ENCODE data around the gene KRT23. TPM values are rescaled to one million over a fixed set of nuclear protein-coding genes. Genes with fewer than 3 reads are reported as not detected.

KRT23 gene
- total and polyA plus RNA-seq, 2 of the 4 experiments (the other 2 are of a cell fraction), result 0.36 to 0.39 TPM

- Histone ChIP-seq H4K5ac (ENCODE audit: low read depth, low read length) (no peak overlapping the region), H2BK5ac (ENCODE audit: low read depth, low read length, poor library complexity, severe bottlenecking) (no peak overlapping the region), H2BK120ac (ENCODE audit: low read depth, low read length) (no peak overlapping the region), H3K56ac (ENCODE audit: extremely low read depth, insufficient read depth, low read length) (no peak overlapping the region), H2AFZ (replicated peaks; ENCODE audit: low read length, poor library complexity) (peak overlapping the region; percentile 44), H3K9me1 (ENCODE audit: insufficient read depth, low read length) (no peaks in the 10 kb centered on the region), H2AK9ac (replicated peaks; ENCODE audit: low read depth, low read length, poor library complexity) (no peak overlapping the region), H3K4me1 (ENCODE audit: control insufficient read depth, insufficient read depth, low read length) (peaks cover 2% of the 10 kb centered on the region; the same call in 1 of the 2 replicates), H3K36me3 (ENCODE audit: control insufficient read depth, insufficient read depth, low read length) (no peaks in the 10 kb centered on the region), H4K8ac (ENCODE audit: low read depth in 2 of 2, low read length in 2 of 2) (no peak overlapping the region), H2BK20ac (ENCODE audit: low read depth, low read length) (no peak overlapping the region), H3K27ac (ENCODE audit: insufficient read depth, low read length) (no peak overlapping the region), H3K18ac (ENCODE audit: low read depth, low read length) (no peak overlapping the region), H3K4ac (ENCODE audit: low read depth, low read length) (no peak overlapping the region), H2BK15ac (ENCODE audit: low read depth, low read length) (peak overlapping the region; percentile 39; the same call in 1 of the 3 replicates), H3K79me1 (ENCODE audit: low read depth in 1 of 2, low read length in 2 of 2) (no peaks in the 10 kb centered on the region), H3K9me3 (ENCODE audit: control insufficient read depth, insufficient read depth, low read length) (no peaks in the 10 kb centered on the region), H3K14ac (replicated peaks; ENCODE audit: low read depth, low read length) (no peak overlapping the region), H3K4me3 (ENCODE audit: insufficient read depth, low read depth, low read length) (no peak overlapping the region), H4K20me1 (ENCODE audit: insufficient read depth, low read length) (no peaks in the 10 kb centered on the region), H3K4me2 (ENCODE audit: low read depth, low read length) (no peak overlapping the region), H3K23ac (ENCODE audit: low read depth, low read length) (no peak overlapping the region), H2AK5ac (ENCODE audit: low read depth, low read length) (no peak overlapping the region), H3K27me3 (ENCODE audit: control insufficient read depth, insufficient read depth, low read length) (no peaks in the 10 kb centered on the region), H3K9ac (ENCODE audit: low read depth, low read length) (no peak overlapping the region), H4K91ac (ENCODE audit: insufficient read depth, low read depth, low read length) (no peak overlapping the region)
- ATAC-seq (ENCODE audit: low read depth) (no peak), DNase-seq (no peak)
- in situ Hi-C loops (cut with MboI; ENCODE audit: low sequenced_read_pairs) (no loop called here), dilution Hi-C loops (cut with HindIII; ENCODE audit: low sequenced_read_pairs, unreplicated experiment) (no loop called here), intact Hi-C loops (cut with micrococcal nuclease) (no loop called here)
- no TSS peak for BruUV-seq (replicated peaks)
- ChIA-PET POLR2A (ENCODE audit: unreplicated experiment) (no interaction called here), CTCF (no interaction called here)
- no CpG with 5 or more reads among the region's 5 CpGs for WGBS, 2 experiments (ENCODE audit: extremely low coverage in 2 of 2, insufficient read length in 1 of 2)
- no peak for TF ChIP-seq RFX5 (IDR thresholded peaks at IDR 0.05; ENCODE audit: low read depth, low read length)
- TF ChIP-seq BHLHE40 (IDR thresholded peaks at IDR 0.05; ENCODE audit: low read depth, low read length), result no peak
- no peak for TF ChIP-seq CEBPB (IDR thresholded peaks at IDR 0.05; ENCODE audit: low read depth, low read length)
- TF ChIP-seq NFE2L2 (IDR thresholded peaks at IDR 0.05; ENCODE audit: low read depth, low read length), result no peak
- TF ChIP-seq MAZ (IDR thresholded peaks at IDR 0.05; ENCODE audit: borderline replicate concordance, low read depth, low read length), result no peak
- TF ChIP-seq RCOR1 (IDR thresholded peaks at IDR 0.05; ENCODE audit: insufficient replicate concordance, low read length), result no peak
- TF ChIP-seq RAD21 (IDR thresholded peaks at IDR 0.05; ENCODE audit: low read length), result no peak
- no peak for TF ChIP-seq MAFK (IDR thresholded peaks at IDR 0.05; ENCODE audit: low read depth, low read length)
- TF ChIP-seq ELK1 (IDR thresholded peaks at IDR 0.05; ENCODE audit: borderline replicate concordance, low read depth, low read length), result no peak
- no peak for TF ChIP-seq CTCF (conservative IDR thresholded peaks at IDR 0.05; ENCODE audit: low read depth, low read length)
- no peak for TF ChIP-seq USF2 (IDR thresholded peaks at IDR 0.05; ENCODE audit: low read depth, low read length)
- no peak for TF ChIP-seq FOS (IDR thresholded peaks at IDR 0.05; ENCODE audit: low read depth, low read length)
- TF ChIP-seq MXI1 (IDR thresholded peaks at IDR 0.05; ENCODE audit: borderline replicate concordance, low read depth, low read length), result no peak
- no peak for TF ChIP-seq SMC3 (IDR thresholded peaks at IDR 0.05; ENCODE audit: low read depth, low read length)
- no peak for TF ChIP-seq POLR2A (IDR thresholded peaks at IDR 0.05; ENCODE audit: low read depth, low read length)
- TF ChIP-seq CHD1 (IDR thresholded peaks at IDR 0.05; ENCODE audit: low read depth, low read length), result no peak
Observed at GRCh38 chr17:40936976-40937375, 470 bp downstream of the KRT23 start.

Data from IMR-90 (cell line).